Spleen (tissue), 11 donors: ENCODE data around the gene TFAP2B. TPM values are rescaled to one million over a fixed set of nuclear protein-coding genes. Genes with fewer than 3 reads are reported as not detected.

Experiments
- DNase-seq: peaks from one replicate; pipeline ENCODE4 v3.0.0-alpha.2; 2020
- H3K27ac ChIP-seq, 8 donors: fragments of 200-600 bp; sonication (generic) in 7 of 8; 1 replicate in 4 of 8; 2 replicates in 4 of 8; pipeline versions ENCODE4 v1.5.0 to v1.8.0; 2016 to 2021; ENCODE audit warnings: inconsistent platforms in 4 of 8, mild to moderate bottlenecking in 4 of 8, moderate library complexity in 1 of 8
- H3K27me3 ChIP-seq, 7 donors: fragments of 200-600 bp; sonication (generic) in 6 of 7; replicated peaks in 1 of 7; 1 replicate in 4 of 7; 2 replicates in 3 of 7; pipeline versions ENCODE4 v1.5.0 to v1.8.0; 2016 to 2021; ENCODE audit warnings: inconsistent platforms in 3 of 7, mild to moderate bottlenecking in 1 of 7
- H3K36me3 ChIP-seq, 6 donors: fragments of 200-600 bp; sonication (generic) in 5 of 6; 1 replicate in 4 of 6; 2 replicates in 2 of 6; pipeline versions ENCODE4 v1.5.0 to v1.8.0; 2016 to 2021; ENCODE audit warnings: inconsistent platforms in 2 of 6
- H3K4me1 ChIP-seq, 6 donors: fragments of 200-600 bp; sonication (generic) in 5 of 6; 1 replicate in 3 of 6; 2 replicates in 3 of 6; pipeline versions ENCODE4 v1.5.0 to v1.8.0; 2016 to 2021; ENCODE audit warnings: inconsistent platforms in 3 of 6
- H3K4me3 ChIP-seq, 8 donors: fragments of 200-600 bp; sonication (generic) in 7 of 8; 1 replicate in 4 of 8; 2 replicates in 4 of 8; pipeline versions ENCODE4 v1.5.0 to v1.8.0; 2016 to 2021; ENCODE audit warnings: inconsistent platforms in 4 of 8, mild to moderate bottlenecking in 4 of 8, moderate library complexity in 2 of 8
- H3K9me3 ChIP-seq, 8 donors: fragments of 200-600 bp; sonication (generic) in 7 of 8; 1 replicate in 4 of 8; 2 replicates in 4 of 8; pipeline versions ENCODE4 v1.5.0 to v1.8.0; 2016 to 2021; ENCODE audit warnings: inconsistent platforms in 4 of 8
- POLR2A ChIP-seq, 3 donors: fragments of 450-650 bp; IDR thresholded peaks; one replicate each; pipeline ENCODE4 v1.5.1; 2017; ENCODE audit warnings: antibody characterized with exemption in 3 of 3, mild to moderate bottlenecking in 1 of 3
- POLR2AphosphoS5 ChIP-seq, 3 donors: sonication (generic); formaldehyde crosslinking; IDR thresholded peaks; one replicate each; pipeline ENCODE4 v1.5.1; 2017; ENCODE audit warnings: antibody characterized with exemption in 3 of 3
- WGBS, 5 donors: extraction: QIAGEN DNeasy Blood & Tissue Kit in 3 of 5; methylation state at CpG; one replicate each; pipeline versions ENCODE4 v1.1.5 to v1.1.7; 2013 to 2018; 5-methylcytosine and 5-hydroxymethylcytosine counted together
- intact Hi-C: fragments of 100-400 bp; cut with DNase I; formaldehyde crosslinking; loops from one replicate; pipeline ENCODE4 v1.15.0; 2023; ENCODE audit warnings: low total_unique reads
- polyA plus RNA-seq, 3 donors: library from polyadenylated mRNA; stranded (reverse); fragments of 200-250 nt; gene quantifications; one replicate each; pipeline ENCODE4 v1.2.1, GENCODE V29; 2013
- total RNA-seq, 7 donors: library from RNA; depleted of rRNA in 3 of 7; stranded (reverse); fragments of >200 nt in 3 of 7; fragmentation: NEBNext Ultra II Directional in 4 of 7; extraction: Animal tissue kit (Norgen Biotek cat#: 25700) in 4 of 7; gene quantifications; one replicate each; pipeline versions ENCODE4 v1.1.0 to v1.2.1, GENCODE V29; 2016 to 2021
- TF ChIP-seq, protein P1 (sequence below), 11 experiments: fragments of 200-600 bp in 7 of 11; fragments of 450-650 bp in 4 of 11; sonication (generic) in 4 of 11; IDR thresholded peaks in 8 of 11; conservative IDR thresholded peaks in 3 of 11; 1 replicate in 7 of 11; 2 replicates in 4 of 11; pipeline versions ENCODE4 v1.4.0 to v1.8.0; 2016 to 2021; ENCODE audit warnings: antibody characterized with exemption in 11 of 11, inconsistent platforms in 4 of 11, mild to moderate bottlenecking in 1 of 11
- donor health status: healthy with polysubstance abuse.
- donor health status: DM: no; HTN: no; CAD: no; lungs with moderate emphysema.
- donor health status: DM: no; HTN: no; CAD: no.
- donor health status: Bipolar disorder and iron deficiency.
- donor health status: healthy.
- donor health status: DM: no; HTN: no; CAD: no.
- donor health status: DM: yes; HTN: yes; CAD: no.

The TFAP2B gene
- total and polyA plus RNA-seq, 10 donors = not detected

DNA sequence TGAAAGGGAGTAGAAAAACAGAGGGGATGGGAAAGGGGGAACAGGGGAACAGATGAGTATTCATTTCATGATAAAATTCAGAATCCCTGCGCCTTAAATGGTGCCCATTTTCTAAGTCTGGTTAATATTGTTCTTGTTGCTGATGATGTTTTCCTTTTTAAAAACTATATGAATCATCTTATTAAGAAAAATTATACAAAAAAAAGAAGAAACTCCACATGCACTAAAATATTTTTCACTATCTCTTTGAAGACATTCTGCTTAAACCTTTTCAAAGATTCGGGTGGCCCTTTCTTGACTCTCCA lies 1.1 kb upstream of the TFAP2B start:
- intact Hi-C loops = loop anchor here (5.0 to 10.0 kb wide), 2 partner anchors 535 to 1207 kb away; no protein-coding TSS in a partner anchor
- TF ChIP-seq POLR2A (IDR thresholded peaks at IDR 0.05) (no peak), POLR2AphosphoS5 (IDR thresholded peaks at IDR 0.05) (no peak)
- TF ChIP-seq, protein P1, sequence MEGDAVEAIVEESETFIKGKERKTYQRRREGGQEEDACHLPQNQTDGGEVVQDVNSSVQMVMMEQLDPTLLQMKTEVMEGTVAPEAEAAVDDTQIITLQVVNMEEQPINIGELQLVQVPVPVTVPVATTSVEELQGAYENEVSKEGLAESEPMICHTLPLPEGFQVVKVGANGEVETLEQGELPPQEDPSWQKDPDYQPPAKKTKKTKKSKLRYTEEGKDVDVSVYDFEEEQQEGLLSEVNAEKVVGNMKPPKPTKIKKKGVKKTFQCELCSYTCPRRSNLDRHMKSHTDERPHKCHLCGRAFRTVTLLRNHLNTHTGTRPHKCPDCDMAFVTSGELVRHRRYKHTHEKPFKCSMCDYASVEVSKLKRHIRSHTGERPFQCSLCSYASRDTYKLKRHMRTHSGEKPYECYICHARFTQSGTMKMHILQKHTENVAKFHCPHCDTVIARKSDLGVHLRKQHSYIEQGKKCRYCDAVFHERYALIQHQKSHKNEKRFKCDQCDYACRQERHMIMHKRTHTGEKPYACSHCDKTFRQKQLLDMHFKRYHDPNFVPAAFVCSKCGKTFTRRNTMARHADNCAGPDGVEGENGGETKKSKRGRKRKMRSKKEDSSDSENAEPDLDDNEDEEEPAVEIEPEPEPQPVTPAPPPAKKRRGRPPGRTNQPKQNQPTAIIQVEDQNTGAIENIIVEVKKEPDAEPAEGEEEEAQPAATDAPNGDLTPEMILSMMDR (IDR thresholded peaks at IDR 0.05 in 8 of 11, conservative IDR thresholded peaks at IDR 0.05 in 3 of 11) = no peak
- no peak for DNase-seq
- Histone ChIP-seq H3K36me3 (no peaks in the 10 kb centered on the region), H3K4me1 (peaks cover 0 to 33% (median 18%) of the 10 kb centered on the region in 6 donors), H3K27ac (no peak overlapping the region), H3K9me3 (no peaks in the 10 kb centered on the region), H3K4me3 (no peak overlapping the region), H3K27me3 (peaks cover 0 to 96% (median 68%) of the 10 kb centered on the region in 7 donors)
- WGBS, 5 donors = 14 to 34% (median 17%) methylated on average over 2 of the region's 2 CpGs

DNA sequence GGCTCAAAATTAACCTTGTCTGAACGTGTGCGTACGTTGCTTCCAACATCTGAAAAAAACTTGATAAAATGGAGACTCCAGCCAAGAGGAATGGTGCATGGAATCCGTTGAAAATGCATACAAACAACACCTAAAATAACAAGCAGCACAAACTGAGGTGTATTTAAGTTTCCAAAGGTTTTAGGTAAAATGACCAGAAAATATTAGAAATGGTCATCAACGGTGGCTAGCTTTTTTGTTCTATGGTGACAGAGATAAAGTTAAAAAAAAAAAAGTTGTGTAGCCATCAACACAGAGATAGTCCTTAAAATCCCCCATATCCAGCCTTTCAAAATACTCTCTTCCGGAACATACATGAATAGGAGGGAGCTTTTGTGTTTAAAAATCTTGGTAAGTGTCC lies 651 bp upstream of the TFAP2B start:
- WGBS, 5 donors = 7 to 14% (median 10%) methylated on average over 6 of the region's 6 CpGs
- H3K9me3 ChIP-seq = no peaks in the 10 kb centered on the region
- TF ChIP-seq, protein P1 (IDR thresholded peaks at IDR 0.05 in 8 of 11, conservative IDR thresholded peaks at IDR 0.05 in 3 of 11) = no peak
- TF ChIP-seq POLR2AphosphoS5 (IDR thresholded peaks at IDR 0.05) (no peak), POLR2A (IDR thresholded peaks at IDR 0.05) (no peak)
- no peak for DNase-seq
- no peaks in the 10 kb centered on the region for H3K36me3 ChIP-seq
- H3K4me3 ChIP-seq = no peak overlapping the region
- H3K27me3 ChIP-seq = peaks cover 0 to 96% (median 71%) of the 10 kb centered on the region in 7 donors
- H3K4me1 ChIP-seq = peaks cover 0 to 33% (median 18%) of the 10 kb centered on the region in 6 donors
- intact Hi-C loops = loop anchor here (5.0 to 10.0 kb wide), 2 partner anchors 534 to 1207 kb away; no protein-coding TSS in a partner anchor
- no peak overlapping the region for H3K27ac ChIP-seq

DNA sequence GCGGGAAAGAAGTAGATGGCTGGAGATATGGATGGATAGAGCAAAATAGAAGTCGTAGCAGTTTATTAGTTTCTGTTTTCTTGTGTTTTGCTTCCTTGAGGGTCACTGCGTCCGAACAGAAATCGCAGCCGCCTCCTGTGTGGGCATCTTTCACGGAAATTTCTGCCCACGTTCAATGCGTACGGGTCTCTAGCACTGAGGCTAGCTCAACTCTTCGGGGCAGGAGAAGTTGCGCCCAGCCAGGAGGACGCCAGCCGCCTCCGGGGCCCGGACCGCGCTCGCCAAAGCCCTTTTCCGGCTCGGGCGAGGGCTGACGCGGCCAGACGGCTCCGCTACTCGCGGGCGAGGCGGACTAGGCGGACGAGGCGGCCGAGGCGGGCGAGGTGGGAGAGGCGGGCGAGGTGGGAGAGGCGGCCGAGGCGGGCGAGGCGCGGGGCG lies 814 bp downstream of the TFAP2B start:
- intact Hi-C loops = loop anchor here (5.0 to 10.0 kb wide), 2 partner anchors 533 to 1205 kb away; no protein-coding TSS in a partner anchor
- Histone ChIP-seq H3K27me3 (peaks cover 0 to 99% (median 79%) of the 10 kb centered on the region in 7 donors), H3K4me1 (peaks cover 0 to 33% (median 18%) of the 10 kb centered on the region in 6 donors), H3K9me3 (no peaks in the 10 kb centered on the region), H3K27ac (no peak overlapping the region), H3K4me3 (peak overlapping the region in 7 of 8 donors; percentile 1 to 62 (median 19)), H3K36me3 (no peaks in the 10 kb centered on the region)
- 2 to 11% (median 4%) methylated on average over 44 to 45 of the region's 45 CpGs for WGBS, 5 donors
- DNase-seq = no peak
- TF ChIP-seq, protein P1 (IDR thresholded peaks at IDR 0.05 in 8 of 11, conservative IDR thresholded peaks at IDR 0.05 in 3 of 11) = no peak
- TF ChIP-seq POLR2AphosphoS5 (IDR thresholded peaks at IDR 0.05) = peak in 1 of 3 donors; percentile 45

DNA sequence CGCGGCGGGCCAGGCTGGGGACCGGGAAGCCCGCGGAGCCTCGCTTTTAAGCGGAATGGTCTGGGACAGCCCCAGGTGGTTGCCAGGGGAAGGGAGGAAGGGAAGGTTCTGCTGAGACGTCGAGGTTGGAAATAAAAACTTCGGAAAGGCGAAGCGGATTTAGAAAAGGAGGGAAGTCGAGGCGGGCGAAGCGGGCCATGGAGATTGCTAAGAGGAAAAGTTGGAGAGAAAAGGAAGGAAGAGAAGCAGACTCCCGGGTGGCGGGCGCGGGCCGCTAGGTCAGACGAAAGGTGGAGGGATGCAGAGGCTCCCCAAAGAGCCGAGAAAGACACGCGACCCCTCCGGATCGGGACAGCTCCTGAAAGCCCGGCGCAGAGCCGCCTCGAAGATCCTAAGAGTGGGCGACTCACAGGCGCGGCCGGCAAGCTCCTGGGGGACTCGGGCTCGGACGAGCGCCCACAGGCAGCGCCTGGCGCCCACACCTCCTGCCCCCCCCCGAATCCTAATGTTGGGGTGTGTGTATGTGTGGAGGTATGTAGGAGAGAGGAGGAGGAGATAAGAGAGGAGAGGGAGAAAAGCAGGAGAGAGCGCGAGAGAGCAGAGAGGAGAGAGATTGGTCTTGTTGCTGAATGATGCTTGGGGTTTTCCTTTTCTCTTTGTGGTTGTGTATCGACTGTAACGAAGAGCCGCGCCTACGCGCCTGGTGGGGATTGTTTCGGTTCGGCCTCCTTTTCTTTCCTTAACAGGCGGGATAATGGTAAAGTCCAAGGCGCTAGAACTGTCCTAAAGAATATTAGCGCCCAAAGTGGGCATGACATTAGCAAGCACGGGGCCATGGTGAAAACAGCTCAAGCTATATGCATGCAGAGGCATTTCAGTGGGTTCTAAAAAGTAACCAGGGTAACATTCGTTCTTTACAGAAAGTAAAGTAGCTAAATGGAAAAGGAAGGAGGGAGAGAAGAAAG lies 1.5 kb downstream of the TFAP2B start:
- Histone ChIP-seq H3K4me3 (peak overlapping the region in 7 of 8 donors; percentile 1 to 62 (median 19)), H3K27ac (no peak overlapping the region), H3K9me3 (no peaks in the 10 kb centered on the region), H3K4me1 (peaks cover 0 to 31% (median 18%) of the 10 kb centered on the region in 6 donors), H3K27me3 (peaks cover 0 to 99% (median 86%) of the 10 kb centered on the region in 7 donors), H3K36me3 (no peaks in the 10 kb centered on the region)
- no peak for DNase-seq
- 3 to 6% (median 4%) methylated on average over 58 of the region's 58 CpGs for WGBS, 5 donors
- intact Hi-C loops = loop anchor here (5.0 to 10.0 kb wide), 2 partner anchors 532 to 1205 kb away; no protein-coding TSS in a partner anchor
- TF ChIP-seq POLR2AphosphoS5 (IDR thresholded peaks at IDR 0.05) (no peak), POLR2A (IDR thresholded peaks at IDR 0.05) (no peak)
- TF ChIP-seq, protein P1 (IDR thresholded peaks at IDR 0.05 in 8 of 11, conservative IDR thresholded peaks at IDR 0.05 in 3 of 11) = no peak
